Measurements from ENCODE around the gene SPARC. TPM values are rescaled to one million over a fixed set of nuclear protein-coding genes. Genes with fewer than 3 reads are reported as not detected.
A peak's percentile ranks its signal among the peaks of the same experiment; 100 is the strongest.
"Not testable (repeated sequence)": the region's sequence is repeated elsewhere in the genome, so short reads cannot be mapped to it uniquely, and the experiment has no call there.

SPARC gene
- total RNA-seq, 1 donor from 2014 or later: 1,314 TPM

DNA sequence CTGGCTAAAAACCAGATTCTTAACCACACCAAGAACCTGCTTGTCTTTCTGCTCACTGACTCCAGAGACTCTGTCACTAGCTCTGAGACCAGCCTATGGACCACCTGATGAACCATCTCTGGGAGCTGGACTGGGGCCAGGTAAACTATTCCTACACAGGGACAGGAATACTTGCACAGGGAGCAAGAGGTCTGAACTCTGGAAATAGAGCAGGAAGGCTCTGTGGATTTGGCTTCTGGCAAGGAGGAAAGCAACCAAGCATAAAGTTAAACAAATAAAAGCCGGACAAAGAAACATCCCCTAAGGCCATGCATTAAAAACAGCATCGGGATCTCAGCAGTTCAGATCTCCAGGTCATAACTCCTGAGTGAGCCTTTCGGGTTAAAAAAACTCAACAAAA is 5.6 kb upstream of the SPARC start:
- Histone ChIP-seq H3K9ac (ENCODE audit: low read depth in 1 of 3, low read length in 3 of 3) (no peak overlapping the region), H3K4me1 (ENCODE audit: control insufficient read depth in 3 of 3, insufficient read depth in 3 of 3, low read length in 3 of 3) (peaks cover 18 to 31% (median 19%) of the 10 kb centered on the region in 3 donors), H3K9me3 (ENCODE audit: control insufficient read depth in 3 of 3, low read length in 3 of 3) (no peaks in the 10 kb centered on the region), H3K27me3 (ENCODE audit: control insufficient read depth in 3 of 3, insufficient read depth in 3 of 3, low read length in 3 of 3) (no peaks in the 10 kb centered on the region), H3K36me3 (ENCODE audit: control insufficient read depth in 3 of 3, insufficient read depth in 3 of 3, low read length in 3 of 3) (no peaks in the 10 kb centered on the region), H3K27ac (ENCODE audit: low read depth, low read length) (no peak overlapping the region), H3K4me3 (ENCODE audit: low read length in 3 of 3) (no peak overlapping the region)

DNA sequence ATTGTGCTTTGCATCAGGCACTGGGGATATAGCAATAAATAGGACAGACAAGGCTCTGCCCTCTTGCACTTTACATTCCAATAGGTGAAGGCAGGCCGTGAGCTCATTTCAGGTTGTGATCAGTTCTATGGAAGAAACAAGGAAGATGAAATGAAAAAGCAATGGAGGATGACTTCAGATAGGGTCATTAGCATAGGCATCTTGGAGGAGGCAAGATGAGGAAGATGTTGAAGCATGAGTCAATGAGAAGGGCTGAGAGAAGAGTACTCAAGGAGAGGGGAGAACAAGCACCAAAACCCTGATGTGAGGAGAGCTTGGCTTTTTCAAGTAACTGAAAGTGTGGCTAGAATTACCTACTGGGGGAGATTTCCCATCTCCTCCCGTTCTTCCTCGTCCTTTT is 5.0 kb upstream of the SPARC start:
- no peaks in the 10 kb centered on the region for H3K36me3 ChIP-seq (ENCODE audit: control insufficient read depth in 3 of 3, insufficient read depth in 3 of 3, low read length in 3 of 3)
- H3K9ac ChIP-seq (ENCODE audit: low read depth in 1 of 3, low read length in 3 of 3): no peak overlapping the region
- H3K27me3 ChIP-seq (ENCODE audit: control insufficient read depth in 3 of 3, insufficient read depth in 3 of 3, low read length in 3 of 3): no peaks in the 10 kb centered on the region
- no peak overlapping the region for H3K27ac ChIP-seq (ENCODE audit: low read depth, low read length)
- H3K4me3 ChIP-seq (ENCODE audit: low read length in 3 of 3): no peak overlapping the region
- no peaks in the 10 kb centered on the region for H3K9me3 ChIP-seq (ENCODE audit: control insufficient read depth in 3 of 3, low read length in 3 of 3)
- peaks cover 21 to 32% (median 22%) of the 10 kb centered on the region in 3 donors for H3K4me1 ChIP-seq (ENCODE audit: control insufficient read depth in 3 of 3, insufficient read depth in 3 of 3, low read length in 3 of 3)

DNA sequence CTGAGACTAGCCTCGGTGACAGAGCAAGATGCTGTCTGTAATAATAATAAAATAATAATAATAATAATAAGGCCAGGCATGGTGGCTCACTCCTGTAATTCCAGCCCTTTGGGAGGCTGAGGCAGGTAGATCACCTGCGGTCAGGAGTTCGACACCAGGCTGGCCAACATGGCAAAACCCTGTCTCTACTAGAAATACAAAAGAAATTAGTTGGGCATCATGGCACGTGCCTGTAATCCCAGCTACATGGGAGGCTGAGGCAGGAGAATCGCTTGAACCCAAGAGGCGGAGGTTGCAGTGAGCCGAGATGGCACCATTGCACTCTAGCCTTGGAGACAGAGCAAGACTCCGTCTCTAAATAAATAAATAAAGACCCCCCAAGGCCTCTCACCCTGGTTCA is 2.9 kb upstream of the SPARC start:
- not testable (repeated sequence) for H3K9ac ChIP-seq (ENCODE audit: low read depth in 1 of 3, low read length in 3 of 3)

DNA sequence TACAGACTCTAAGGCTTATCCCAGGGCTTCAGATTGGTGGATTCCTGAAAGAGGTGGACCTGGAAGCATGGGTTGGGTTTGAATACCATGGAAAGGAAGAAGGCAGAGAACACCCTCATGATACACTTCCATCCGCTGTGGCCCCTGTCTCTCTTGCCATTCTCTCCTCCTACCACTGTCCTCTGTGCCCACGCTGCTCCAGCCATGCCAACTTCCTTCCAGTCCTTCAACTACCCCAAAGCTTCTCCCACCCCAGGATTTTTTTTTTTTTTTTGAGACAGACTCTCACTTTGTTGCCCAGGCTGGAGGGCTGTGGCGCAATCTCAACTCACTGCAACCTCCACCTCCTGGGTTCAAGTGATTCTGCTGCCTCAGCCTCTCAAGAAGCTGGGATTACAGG is 1.7 kb upstream of the SPARC start:
- H3K27me3 ChIP-seq (ENCODE audit: control insufficient read depth in 3 of 3, insufficient read depth in 3 of 3, low read length in 3 of 3): no peaks in the 10 kb centered on the region
- H3K9ac ChIP-seq (ENCODE audit: low read depth in 1 of 3, low read length in 3 of 3): no peak overlapping the region
- no peaks in the 10 kb centered on the region for H3K36me3 ChIP-seq (ENCODE audit: control insufficient read depth in 3 of 3, insufficient read depth in 3 of 3, low read length in 3 of 3)
- H3K27ac ChIP-seq (ENCODE audit: low read depth, low read length): no peak overlapping the region
- no peaks in the 10 kb centered on the region for H3K9me3 ChIP-seq (ENCODE audit: control insufficient read depth in 3 of 3, low read length in 3 of 3)
- H3K4me3 ChIP-seq (ENCODE audit: low read length in 3 of 3): no peak overlapping the region
- H3K4me1 ChIP-seq (ENCODE audit: control insufficient read depth in 3 of 3, insufficient read depth in 3 of 3, low read length in 3 of 3): peaks cover 33 to 36% (median 33%) of the 10 kb centered on the region in 3 donors

More for the DNA sequence above, 2.9 kb upstream of the SPARC start:
- not testable (repeated sequence) for H3K4me3 ChIP-seq (ENCODE audit: low read length in 3 of 3); H3K36me3 ChIP-seq (ENCODE audit: control insufficient read depth in 3 of 3, insufficient read depth in 3 of 3, low read length in 3 of 3); H3K27ac ChIP-seq (ENCODE audit: low read depth, low read length); H3K9me3 ChIP-seq (ENCODE audit: control insufficient read depth in 3 of 3, low read length in 3 of 3); H3K27me3 ChIP-seq (ENCODE audit: control insufficient read depth in 3 of 3, insufficient read depth in 3 of 3, low read length in 3 of 3)
- H3K4me1 ChIP-seq (ENCODE audit: control insufficient read depth in 3 of 3, insufficient read depth in 3 of 3, low read length in 3 of 3): peaks cover 28 to 35% (median 32%) of the 10 kb centered on the region in 3 donors

DNA sequence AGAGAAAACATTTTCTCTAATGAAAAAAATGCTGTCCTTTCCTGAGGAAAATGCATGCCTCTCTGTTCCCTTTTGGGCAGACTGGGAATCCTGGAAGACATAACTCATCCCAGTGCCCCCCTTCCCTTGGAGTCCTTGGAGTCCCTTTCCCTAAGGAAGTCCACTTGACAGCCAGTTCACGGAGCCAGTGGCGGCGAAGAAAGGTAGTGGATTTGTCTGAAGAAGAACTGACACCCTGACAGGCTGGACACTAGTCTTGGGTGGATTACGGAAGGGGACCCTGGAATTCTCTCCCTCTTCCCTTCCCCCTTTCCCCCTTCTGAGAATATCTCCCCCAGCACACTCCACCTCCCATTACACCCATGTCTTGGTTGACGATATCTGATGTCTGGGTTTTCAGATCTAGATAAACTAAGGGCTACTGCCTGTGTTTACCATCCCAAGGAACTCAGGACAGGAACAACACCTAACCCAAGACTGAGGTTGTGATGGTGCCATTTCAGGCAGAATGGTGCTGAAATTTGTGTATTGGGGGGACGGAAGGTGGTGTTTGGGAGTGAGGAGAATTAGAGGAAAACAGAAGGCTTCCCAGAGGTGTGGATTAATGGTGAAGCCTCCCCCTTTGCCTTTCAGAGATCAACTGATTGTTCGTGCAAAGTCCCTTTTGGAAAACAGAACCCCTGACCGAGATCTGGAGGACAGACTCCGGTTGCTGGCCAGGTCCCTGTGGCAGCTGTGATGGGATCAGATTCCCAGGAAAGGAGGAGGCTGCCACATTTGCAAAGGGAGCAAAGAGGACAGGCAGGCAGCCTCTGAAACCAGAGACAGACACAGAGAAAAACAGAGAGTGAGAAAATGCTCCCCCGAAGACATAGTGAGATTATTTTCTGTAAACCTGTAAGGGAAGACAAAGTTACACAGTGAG is 704 bp downstream of the SPARC start:
- peaks cover 47 to 60% (median 55%) of the 10 kb centered on the region in 3 donors for H3K4me1 ChIP-seq (ENCODE audit: control insufficient read depth in 3 of 3, insufficient read depth in 3 of 3, low read length in 3 of 3)
- H3K27me3 ChIP-seq (ENCODE audit: control insufficient read depth in 3 of 3, insufficient read depth in 3 of 3, low read length in 3 of 3): no peaks in the 10 kb centered on the region
- peak overlapping the region; percentile 95 for H3K27ac ChIP-seq (ENCODE audit: low read depth, low read length)
- peaks cover 0 to 2% (median 0%) of the 10 kb centered on the region in 3 donors for H3K36me3 ChIP-seq (ENCODE audit: control insufficient read depth in 3 of 3, insufficient read depth in 3 of 3, low read length in 3 of 3)
- no peaks in the 10 kb centered on the region for H3K9me3 ChIP-seq (ENCODE audit: control insufficient read depth in 3 of 3, low read length in 3 of 3)
- H3K4me3 ChIP-seq (ENCODE audit: low read length in 3 of 3): peak overlapping the region; percentile 89 to 94 (median 90)
- peak overlapping the region; percentile 83 to 91 (median 91) for H3K9ac ChIP-seq (ENCODE audit: low read depth in 1 of 3, low read length in 3 of 3)

DNA sequence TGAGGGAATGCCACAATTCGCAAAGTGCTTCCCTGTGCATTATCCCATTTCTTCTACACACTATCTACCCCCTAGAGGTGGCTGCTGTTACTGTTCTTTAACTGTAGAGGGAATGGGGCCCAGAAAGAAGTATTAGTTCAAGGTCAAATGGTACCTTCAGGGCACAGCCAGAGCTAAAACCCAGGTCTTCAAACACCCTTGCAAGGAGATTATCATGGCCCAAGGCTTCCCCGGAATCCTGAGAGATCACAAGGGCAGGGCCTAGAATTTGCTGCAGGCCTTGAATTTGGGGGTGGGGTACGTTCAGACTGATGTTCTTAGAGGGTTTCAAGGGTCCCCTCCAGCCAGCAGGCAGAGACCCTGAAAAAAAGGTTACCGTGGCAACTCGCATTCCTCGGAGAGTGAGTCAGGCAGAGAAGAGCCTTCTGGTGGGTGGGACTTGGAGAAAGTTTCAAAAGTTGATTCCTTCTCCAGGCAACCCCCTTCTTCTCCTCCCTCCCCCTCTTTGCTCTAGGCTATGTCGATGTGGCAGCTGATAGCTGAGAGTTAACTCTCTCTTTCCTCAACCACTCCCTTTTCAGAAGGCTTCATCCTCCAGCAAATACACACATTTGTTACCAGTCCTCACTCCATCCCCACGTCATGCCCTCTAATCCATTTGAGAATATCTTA is 1.9 kb downstream of the SPARC start:
- Histone ChIP-seq H3K9me3 (ENCODE audit: control insufficient read depth in 3 of 3, low read length in 3 of 3) (no peaks in the 10 kb centered on the region), H3K27ac (ENCODE audit: low read depth, low read length) (peak overlapping the region; percentile 95), H3K27me3 (ENCODE audit: control insufficient read depth in 3 of 3, insufficient read depth in 3 of 3, low read length in 3 of 3) (no peaks in the 10 kb centered on the region), H3K4me1 (ENCODE audit: control insufficient read depth in 3 of 3, insufficient read depth in 3 of 3, low read length in 3 of 3) (peaks cover 53 to 66% (median 60%) of the 10 kb centered on the region in 3 donors), H3K9ac (ENCODE audit: low read depth in 1 of 3, low read length in 3 of 3) (peak overlapping the region; percentile 83 to 91 (median 91)), H3K36me3 (ENCODE audit: control insufficient read depth in 3 of 3, insufficient read depth in 3 of 3, low read length in 3 of 3) (peaks cover 0 to 2% (median 0%) of the 10 kb centered on the region in 3 donors), H3K4me3 (ENCODE audit: low read length in 3 of 3) (peak overlapping the region; percentile 89 to 94 (median 90))

DNA sequence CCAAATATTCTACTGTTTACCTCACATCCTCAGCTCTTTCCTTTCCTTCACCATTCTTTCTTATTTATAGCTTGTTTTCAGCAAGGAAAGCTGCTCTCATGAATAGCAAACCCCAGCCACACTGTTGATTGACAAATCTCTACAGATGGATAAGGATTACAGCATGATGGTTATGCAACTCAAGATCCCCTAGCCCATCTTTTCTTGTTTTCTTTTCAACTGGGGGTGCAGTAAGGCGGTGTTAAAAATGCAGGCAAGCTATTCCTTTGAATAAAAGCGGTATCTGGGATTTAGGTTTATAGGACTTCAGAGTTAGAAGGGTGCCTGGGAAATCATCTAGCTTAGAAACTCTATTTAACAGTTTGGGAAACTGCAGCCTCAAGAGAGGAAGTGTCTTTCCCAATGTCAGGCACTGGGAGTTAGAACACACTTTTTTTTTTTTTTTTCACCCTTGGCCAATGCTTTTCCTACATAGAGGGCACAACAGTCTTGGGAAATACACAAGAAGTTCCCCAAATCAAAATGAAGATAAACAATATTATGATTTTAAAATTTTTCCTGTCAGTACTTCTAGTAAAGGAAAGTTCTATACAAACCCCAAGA is 2.6 kb downstream of the SPARC start:
- peak overlapping the region in 1 of 3 donors; percentile 68 for H3K9ac ChIP-seq (ENCODE audit: low read depth in 1 of 3, low read length in 3 of 3)

DNA sequence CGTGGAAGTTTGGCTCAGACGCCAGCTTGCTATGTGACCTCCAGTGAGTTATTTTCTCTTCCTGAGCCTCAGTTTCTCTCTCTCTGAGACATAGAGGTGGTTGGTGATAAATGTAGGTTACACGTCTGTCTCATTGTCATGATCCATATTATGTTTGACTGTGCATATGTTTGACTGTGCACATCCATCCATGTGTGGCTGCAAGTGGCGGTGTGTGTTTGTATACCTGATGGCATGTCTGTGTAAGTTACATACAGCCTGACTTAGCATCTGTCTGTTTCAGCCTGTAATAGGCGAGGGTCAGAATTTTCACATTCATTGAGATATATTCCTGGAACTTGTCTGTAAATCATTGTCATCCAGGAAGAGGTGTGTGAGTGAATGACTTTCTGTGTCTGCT is 3.3 kb downstream of the SPARC start:
- Histone ChIP-seq H3K9me3 (ENCODE audit: control insufficient read depth in 3 of 3, low read length in 3 of 3) (no peaks in the 10 kb centered on the region), H3K27ac (ENCODE audit: low read depth, low read length) (peak overlapping the region; percentile 95), H3K27me3 (ENCODE audit: control insufficient read depth in 3 of 3, insufficient read depth in 3 of 3, low read length in 3 of 3) (no peaks in the 10 kb centered on the region), H3K36me3 (ENCODE audit: control insufficient read depth in 3 of 3, insufficient read depth in 3 of 3, low read length in 3 of 3) (peaks cover 0 to 2% (median 0%) of the 10 kb centered on the region in 3 donors), H3K4me1 (ENCODE audit: control insufficient read depth in 3 of 3, insufficient read depth in 3 of 3, low read length in 3 of 3) (peaks cover 66 to 80% (median 74%) of the 10 kb centered on the region in 3 donors), H3K4me3 (ENCODE audit: low read length in 3 of 3) (peak overlapping the region; percentile 27 to 94 (median 52)), H3K9ac (ENCODE audit: low read depth in 1 of 3, low read length in 3 of 3) (no peak overlapping the region)

More for the DNA sequence above, 2.6 kb downstream of the SPARC start:
- Histone ChIP-seq H3K27me3 (ENCODE audit: control insufficient read depth in 3 of 3, insufficient read depth in 3 of 3, low read length in 3 of 3) (no peaks in the 10 kb centered on the region), H3K27ac (ENCODE audit: low read depth, low read length) (peak overlapping the region; percentile 95), H3K36me3 (ENCODE audit: control insufficient read depth in 3 of 3, insufficient read depth in 3 of 3, low read length in 3 of 3) (peaks cover 0 to 2% (median 0%) of the 10 kb centered on the region in 3 donors), H3K4me1 (ENCODE audit: control insufficient read depth in 3 of 3, insufficient read depth in 3 of 3, low read length in 3 of 3) (peaks cover 60 to 74% (median 67%) of the 10 kb centered on the region in 3 donors), H3K9me3 (ENCODE audit: control insufficient read depth in 3 of 3, low read length in 3 of 3) (no peaks in the 10 kb centered on the region), H3K4me3 (ENCODE audit: low read length in 3 of 3) (peak overlapping the region; percentile 89 to 94 (median 90))

DNA sequence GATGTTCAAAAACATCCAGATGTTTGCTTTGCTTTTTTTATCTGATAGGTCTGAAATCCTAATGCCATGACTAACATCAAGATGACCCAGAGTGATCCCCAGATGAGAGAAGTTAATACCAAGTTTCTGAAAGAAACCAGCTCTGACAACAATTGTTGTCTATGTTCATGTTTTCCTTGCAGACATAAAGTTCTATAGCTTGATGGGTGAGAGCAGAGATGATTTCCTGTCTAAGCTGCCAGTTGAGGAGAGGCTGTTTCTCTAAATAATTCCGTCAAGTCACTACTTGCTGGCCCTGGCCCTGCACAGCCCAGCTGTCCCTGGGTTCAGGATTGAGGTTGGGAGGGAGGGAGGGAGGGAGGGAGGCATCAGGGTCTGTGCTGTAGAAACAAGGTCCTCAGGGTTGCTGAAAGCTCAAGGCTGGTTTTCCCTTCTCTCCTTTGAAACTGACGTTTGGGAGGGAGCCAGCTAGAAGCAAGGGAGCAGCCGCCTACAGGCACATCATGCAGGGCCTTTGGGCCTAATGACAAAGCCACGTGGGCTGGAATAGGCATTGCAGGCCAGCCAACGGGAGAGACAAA is 3.9 kb downstream of the SPARC start:
- H3K9ac ChIP-seq (ENCODE audit: low read depth in 1 of 3, low read length in 3 of 3): no peak overlapping the region
- peaks cover 0 to 2% (median 0%) of the 10 kb centered on the region in 3 donors for H3K36me3 ChIP-seq (ENCODE audit: control insufficient read depth in 3 of 3, insufficient read depth in 3 of 3, low read length in 3 of 3)
- peak overlapping the region; percentile 95 for H3K27ac ChIP-seq (ENCODE audit: low read depth, low read length)

More for the DNA sequence above, 3.9 kb downstream of the SPARC start:
- H3K4me1 ChIP-seq (ENCODE audit: control insufficient read depth in 3 of 3, insufficient read depth in 3 of 3, low read length in 3 of 3): peaks cover 69 to 86% (median 80%) of the 10 kb centered on the region in 3 donors
- H3K9me3 ChIP-seq (ENCODE audit: control insufficient read depth in 3 of 3, low read length in 3 of 3): no peaks in the 10 kb centered on the region
- no peaks in the 10 kb centered on the region for H3K27me3 ChIP-seq (ENCODE audit: control insufficient read depth in 3 of 3, insufficient read depth in 3 of 3, low read length in 3 of 3)
- H3K4me3 ChIP-seq (ENCODE audit: low read length in 3 of 3): peak overlapping the region; percentile 27 to 94 (median 52)
